ENCODE measurements around the gene DMD.

Gene DMD

GRCh38 chrX:31376408-31377022, 1834.8 kb downstream of the DMD start:
- no peak for DNase-seq

- DNase-seq: no peak
Measured at GRCh38 chrX:31374786-31375185, 1836.6 kb downstream of the DMD start.

- no peak for DNase-seq
Measured at GRCh38 chrX:31371956-31372355, 1839.4 kb downstream of the DMD start.

- DNase-seq: no peak
Measured at GRCh38 chrX:31367816-31368215, 1843.5 kb downstream of the DMD start.

GRCh38 chrX:31366041-31366440, 1845.3 kb downstream of the DMD start:
- DNase-seq: no peak

- no peak for DNase-seq
Measured at GRCh38 chrX:31356275-31357212, 1854.8 kb downstream of the DMD start.

GRCh38 chrX:31355206-31355955, 1856.0 kb downstream of the DMD start:
- DNase-seq: no peak

- DNase-seq: no peak
Measured at GRCh38 chrX:31353095-31353494, 1858.3 kb downstream of the DMD start.

- DNase-seq: no peak
Measured at GRCh38 chrX:31350808-31351074, 1860.6 kb downstream of the DMD start.

GRCh38 chrX:31349515-31349914, 1861.8 kb downstream of the DMD start:
- DNase-seq: no peak

GRCh38 chrX:31340587-31340986, 1870.8 kb downstream of the DMD start:
- DNase-seq: no peak

- DNase-seq: no peak
Measured at GRCh38 chrX:31338991-31339350, 1872.4 kb downstream of the DMD start.

GRCh38 chrX:31337332-31337731, 1874.0 kb downstream of the DMD start:
- no peak for DNase-seq

- no peak for DNase-seq
Measured at GRCh38 chrX:31336419-31336818, 1874.9 kb downstream of the DMD start.

- no peak for DNase-seq
Measured at GRCh38 chrX:31334997-31335396, 1876.4 kb downstream of the DMD start.

- no peak for DNase-seq
Measured at GRCh38 chrX:31333165-31333831, 1878.1 kb downstream of the DMD start.

- no peak for DNase-seq
Measured at GRCh38 chrX:31331928-31332327, 1879.4 kb downstream of the DMD start.

GRCh38 chrX:31331015-31331414, 1880.3 kb downstream of the DMD start:
- DNase-seq: no peak

GRCh38 chrX:31329298-31329697, 1882.1 kb downstream of the DMD start:
- no peak for DNase-seq

GRCh38 chrX:31323658-31324057, 1887.7 kb downstream of the DMD start:
- no peak for DNase-seq

GRCh38 chrX:31320740-31321139, 1890.6 kb downstream of the DMD start:
- no peak for DNase-seq

- no peak for DNase-seq
Measured at GRCh38 chrX:31319586-31319985, 1891.8 kb downstream of the DMD start.

GRCh38 chrX:31318866-31319265, 1892.5 kb downstream of the DMD start:
- DNase-seq: no peak

All from activated CD8-positive, alpha-beta memory T cell treated with anti-CD3 and anti-CD28 coated beads, Interleukin-2, amount 50 U/mL, for 4 hours (primary cell).